HG02759 (cell line): Measurements from ENCODE around the gene OR1L8.
"Not testable (repeated sequence)": the region's sequence is repeated elsewhere in the genome, so short reads cannot be mapped to it uniquely, and the experiment has no call there.

ENCODE experiments used
- ATAC-seq: cut with Tn5 transposase; IDR thresholded peaks from one replicate; pipeline ENCODE4 v1.9.1; 2021; ENCODE audit warnings: mild to moderate bottlenecking, moderate library complexity; ENCODE audit not compliant: unreplicated experiment

OR1L8 gene

GRCh38 chr9:122583284-122583683, at the start of gene OR1L8:
Gene OR1L8 (minus strand): TSS chr9:122583384. CDS start chr9:122568477, 14,907 bp downstream.
- ATAC-seq, result not testable (repeated sequence)

- ATAC-seq, result no peak
These were observed 36.8 kb upstream of the OR1L8 start for GRCh38 chr9:122619996-122620395.

- no peak for ATAC-seq
These were observed 31.2 kb upstream of the OR1L8 start, which contains the start of gene OR1Q1 for GRCh38 chr9:122614362-122614761. Gene OR1Q1 (plus strand): TSS chr9:122614738. CDS start chr9:122614738, 0 bp downstream.

GRCh38 chr9:122609804-122610203, 26.6 kb upstream of the OR1L8 start:
- ATAC-seq, result no peak

GRCh38 chr9:122606587-122606986, 23.4 kb upstream of the OR1L8 start:
- no peak for ATAC-seq

- ATAC-seq, result no peak
These were observed 22.5 kb upstream of the OR1L8 start for GRCh38 chr9:122605691-122606090.

GRCh38 chr9:122580360-122580759, 2.8 kb downstream of the OR1L8 start:
- ATAC-seq, result no peak

- ATAC-seq, result no peak
These were observed 3.3 kb downstream of the OR1L8 start for GRCh38 chr9:122579874-122580273.

GRCh38 chr9:122572456-122572855, 10.7 kb downstream of the OR1L8 start:
- ATAC-seq, result no peak

GRCh38 chr9:122567901-122568300, 15.3 kb downstream of the OR1L8 start:
- ATAC-seq, result no peak

- ATAC-seq, result no peak
These were observed 20.9 kb downstream of the OR1L8 start for GRCh38 chr9:122562134-122562760.

GRCh38 chr9:122561446-122561845, 21.7 kb downstream of the OR1L8 start:
- ATAC-seq, result no peak

- no peak for ATAC-seq
These were observed 30.4 kb downstream of the OR1L8 start, which contains the start of gene OR1N2 for GRCh38 chr9:122552812-122553211. Gene OR1N2 (plus strand): TSS chr9:122553112. CDS start chr9:122553212, 100 bp downstream.

GRCh38 chr9:122551371-122551770, 31.8 kb downstream of the OR1L8 start:
- no peak for ATAC-seq

- ATAC-seq, result no peak
These were observed 37.0 kb downstream of the OR1L8 start for GRCh38 chr9:122546196-122546595.

- no peak for ATAC-seq
These were observed 44.4 kb downstream of the OR1L8 start for GRCh38 chr9:122538757-122539156.

- not testable (repeated sequence) for ATAC-seq
These were observed 46.1 kb downstream of the OR1L8 start for GRCh38 chr9:122537066-122537465.

GRCh38 chr9:122536134-122536533, 47.0 kb downstream of the OR1L8 start:
- no peak for ATAC-seq

- ATAC-seq, result not testable (repeated sequence)
These were observed 52.0 kb downstream of the OR1L8 start for GRCh38 chr9:122531157-122531556.

- ATAC-seq, result no peak
These were observed 56.0 kb downstream of the OR1L8 start, which contains the start of gene OR1N1 for GRCh38 chr9:122527193-122527592. Gene OR1N1 (minus strand): TSS chr9:122527293. CDS start chr9:122527293, 0 bp downstream.

- ATAC-seq, result no peak
These were observed 56.6 kb downstream of the OR1L8 start for GRCh38 chr9:122526602-122527001.

- ATAC-seq, result no peak
These were observed 63.8 kb downstream of the OR1L8 start for GRCh38 chr9:122519376-122519775.

GRCh38 chr9:122518841-122519240, 64.3 kb downstream of the OR1L8 start, which contains the start of gene OR1J4:
Gene OR1J4 (plus strand): TSS chr9:122519141. CDS start chr9:122519141, 0 bp downstream.
- no peak for ATAC-seq
